Liver (tissue), 3 donors: Measurements from ENCODE around the gene TMEM163.

ENCODE experiments used
- EGR1 ChIP-seq, 2 donors: IDR thresholded peaks; 2 replicates each; pipeline ENCODE4 v1.6.1; 2016 to 2018; ENCODE audit warnings: antibody characterized with exemption in 2 of 2, low read depth in 2 of 2
- TAF1 ChIP-seq: conservative IDR thresholded peaks from 2 replicates; pipeline ENCODE4 v1.6.1; 2016; ENCODE audit warnings: antibody characterized with exemption, mild to moderate bottlenecking
- YY1 ChIP-seq: IDR thresholded peaks from 2 replicates; pipeline ENCODE4 v1.6.1; 2016; ENCODE audit warnings: antibody characterized with exemption, mild to moderate bottlenecking
- TF ChIP-seq, protein P1 (sequence below): fragments of 150-350 bp; IDR thresholded peaks from 2 replicates; pipeline ENCODE4 v1.5.1; 2017; ENCODE audit warnings: improper control_type of control experiment, low read depth, low read length; ENCODE audit not compliant: missing input control
- TF ChIP-seq, protein P2 (sequence below): IDR thresholded peaks from 2 replicates; pipeline ENCODE4 v1.6.1; 2016; ENCODE audit warnings: antibody characterized with exemption
- donor health status: healthy.
- donor health status: healthy.

GRCh38 chr2:134502104-134502503 lies 216.7 kb downstream of the TMEM163 start:
- TF ChIP-seq TAF1: no peak
- TF ChIP-seq, protein P1, sequence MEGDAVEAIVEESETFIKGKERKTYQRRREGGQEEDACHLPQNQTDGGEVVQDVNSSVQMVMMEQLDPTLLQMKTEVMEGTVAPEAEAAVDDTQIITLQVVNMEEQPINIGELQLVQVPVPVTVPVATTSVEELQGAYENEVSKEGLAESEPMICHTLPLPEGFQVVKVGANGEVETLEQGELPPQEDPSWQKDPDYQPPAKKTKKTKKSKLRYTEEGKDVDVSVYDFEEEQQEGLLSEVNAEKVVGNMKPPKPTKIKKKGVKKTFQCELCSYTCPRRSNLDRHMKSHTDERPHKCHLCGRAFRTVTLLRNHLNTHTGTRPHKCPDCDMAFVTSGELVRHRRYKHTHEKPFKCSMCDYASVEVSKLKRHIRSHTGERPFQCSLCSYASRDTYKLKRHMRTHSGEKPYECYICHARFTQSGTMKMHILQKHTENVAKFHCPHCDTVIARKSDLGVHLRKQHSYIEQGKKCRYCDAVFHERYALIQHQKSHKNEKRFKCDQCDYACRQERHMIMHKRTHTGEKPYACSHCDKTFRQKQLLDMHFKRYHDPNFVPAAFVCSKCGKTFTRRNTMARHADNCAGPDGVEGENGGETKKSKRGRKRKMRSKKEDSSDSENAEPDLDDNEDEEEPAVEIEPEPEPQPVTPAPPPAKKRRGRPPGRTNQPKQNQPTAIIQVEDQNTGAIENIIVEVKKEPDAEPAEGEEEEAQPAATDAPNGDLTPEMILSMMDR: no peak
- TF ChIP-seq YY1: no peak
- TF ChIP-seq, protein P2, sequence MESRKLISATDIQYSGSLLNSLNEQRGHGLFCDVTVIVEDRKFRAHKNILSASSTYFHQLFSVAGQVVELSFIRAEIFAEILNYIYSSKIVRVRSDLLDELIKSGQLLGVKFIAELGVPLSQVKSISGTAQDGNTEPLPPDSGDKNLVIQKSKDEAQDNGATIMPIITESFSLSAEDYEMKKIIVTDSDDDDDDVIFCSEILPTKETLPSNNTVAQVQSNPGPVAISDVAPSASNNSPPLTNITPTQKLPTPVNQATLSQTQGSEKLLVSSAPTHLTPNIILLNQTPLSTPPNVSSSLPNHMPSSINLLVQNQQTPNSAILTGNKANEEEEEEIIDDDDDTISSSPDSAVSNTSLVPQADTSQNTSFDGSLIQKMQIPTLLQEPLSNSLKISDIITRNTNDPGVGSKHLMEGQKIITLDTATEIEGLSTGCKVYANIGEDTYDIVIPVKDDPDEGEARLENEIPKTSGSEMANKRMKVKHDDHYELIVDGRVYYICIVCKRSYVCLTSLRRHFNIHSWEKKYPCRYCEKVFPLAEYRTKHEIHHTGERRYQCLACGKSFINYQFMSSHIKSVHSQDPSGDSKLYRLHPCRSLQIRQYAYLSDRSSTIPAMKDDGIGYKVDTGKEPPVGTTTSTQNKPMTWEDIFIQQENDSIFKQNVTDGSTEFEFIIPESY: no peak
- no peak for TF ChIP-seq EGR1 (IDR thresholded peaks at IDR 0.05; ENCODE audit: low read depth in 2 of 2)
